NCI-H226 (cell line): ENCODE data around the gene TNNI3.
"Not testable (repeated sequence)": the region's sequence is repeated elsewhere in the genome, so short reads cannot be mapped to it uniquely, and the experiment has no call there.

ENCODE experiments used
- DNase-seq: peaks from one replicate; pipeline ENCODE4 v3.0.0-alpha.2; 2015

The TNNI3 gene

DNA sequence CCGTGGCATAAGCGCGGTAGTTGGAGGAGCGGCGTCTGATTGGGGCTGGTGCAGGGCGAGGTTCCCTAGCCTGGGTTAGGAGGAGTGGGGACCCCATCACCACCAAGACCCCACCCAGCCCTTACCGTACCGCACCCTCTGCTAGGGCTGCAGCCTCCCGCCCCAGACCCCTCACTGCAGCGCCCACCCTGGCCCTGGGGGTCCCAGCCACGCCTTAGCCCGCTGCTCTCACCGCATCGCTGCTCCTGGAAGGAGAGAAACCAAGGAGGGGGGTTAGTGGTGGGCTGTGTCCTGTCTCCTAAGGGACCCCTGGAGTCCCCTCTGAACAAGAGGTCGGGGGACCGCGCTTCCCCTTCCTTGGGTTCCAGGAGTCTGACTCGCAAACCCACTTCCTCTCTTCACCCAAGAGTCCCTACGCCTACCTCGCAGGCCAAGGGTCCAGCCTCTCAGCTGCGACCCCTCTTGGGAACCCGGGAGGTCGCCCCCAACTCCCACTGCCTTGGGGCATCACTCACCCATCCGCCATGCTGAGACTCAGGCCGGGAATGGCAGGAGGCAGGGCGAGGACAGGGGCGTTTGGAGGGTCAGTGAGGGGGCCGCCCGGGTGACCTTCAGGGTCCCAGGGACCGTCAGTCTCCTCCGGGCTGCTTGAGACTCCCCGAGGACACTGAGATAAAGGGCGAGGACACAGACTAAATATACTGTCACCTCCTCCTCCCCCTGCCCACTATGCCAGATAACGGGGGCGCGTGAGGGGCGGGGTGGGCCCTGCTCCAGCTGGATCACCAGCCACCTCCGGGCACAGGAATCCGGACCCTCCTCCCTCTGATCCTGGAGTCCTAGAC is at the start of gene TNNI3:
Gene TNNI3, minus strand, starts transcription at position 669 of the 845 bp plus-strand sequence. Its CDS starts 143 bp downstream, at position 526.
- no peak for DNase-seq

DNA sequence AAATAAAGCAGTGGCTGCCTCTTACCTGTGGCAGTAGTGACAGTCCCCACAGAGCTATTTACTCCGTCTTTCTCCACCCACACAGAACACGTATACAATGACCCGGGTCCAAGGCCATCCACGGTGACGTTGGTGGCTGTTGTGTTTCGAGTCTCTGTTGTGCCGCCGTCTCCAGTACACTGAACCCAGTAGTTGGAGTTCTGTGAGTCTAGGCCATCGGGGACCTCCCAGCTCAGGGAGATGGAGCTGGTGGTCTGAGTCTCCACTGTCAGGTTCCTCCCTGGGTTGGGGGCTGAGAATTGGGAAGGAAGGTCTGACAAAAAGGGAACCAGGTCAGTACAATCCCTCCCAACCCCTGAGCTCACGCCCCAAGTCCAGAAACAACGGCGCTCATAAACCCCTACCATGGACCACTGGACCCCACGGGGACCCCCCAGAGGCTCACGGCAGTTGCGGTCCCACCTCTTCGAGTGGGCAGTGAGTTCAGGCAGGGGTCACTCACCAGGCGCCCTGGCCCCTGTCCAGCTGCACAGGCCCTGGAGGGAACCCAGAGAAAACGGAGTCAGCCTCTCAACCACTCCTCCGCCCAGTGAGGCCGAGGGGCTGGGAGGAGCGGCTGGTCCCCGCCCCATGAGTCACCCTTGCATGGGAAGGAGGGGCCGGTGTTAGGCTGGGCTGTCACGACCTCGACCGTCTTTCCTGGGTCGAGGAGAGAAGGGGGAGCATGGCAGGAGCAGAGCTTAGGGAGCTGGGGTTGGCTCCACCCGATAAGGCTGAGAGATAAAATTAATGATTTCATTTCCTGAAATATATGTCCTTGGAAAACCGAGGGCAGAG is 49.4 kb upstream of the TNNI3 start:
- peak; percentile 99 for DNase-seq

DNA sequence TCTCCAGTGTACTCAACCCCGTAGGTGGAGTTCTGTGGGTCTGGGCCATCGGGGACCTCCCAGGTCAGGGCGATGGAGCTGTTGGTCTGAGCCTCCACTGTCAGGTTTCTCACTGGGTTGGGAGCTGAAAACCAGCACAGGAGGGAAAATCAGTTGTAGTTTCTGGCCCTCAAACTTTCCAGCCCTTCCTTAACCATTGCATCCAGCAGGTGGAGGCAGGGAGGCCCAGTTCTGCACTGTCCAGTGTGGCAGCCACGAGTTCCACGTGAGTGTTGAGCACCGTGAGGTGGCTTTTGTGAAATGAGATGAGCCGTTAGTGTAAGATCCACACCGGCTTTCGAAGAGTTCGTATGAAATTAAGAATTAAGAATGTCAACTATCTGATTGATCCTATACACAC is 44.7 kb upstream of the TNNI3 start:
- not testable (repeated sequence) for DNase-seq

DNA sequence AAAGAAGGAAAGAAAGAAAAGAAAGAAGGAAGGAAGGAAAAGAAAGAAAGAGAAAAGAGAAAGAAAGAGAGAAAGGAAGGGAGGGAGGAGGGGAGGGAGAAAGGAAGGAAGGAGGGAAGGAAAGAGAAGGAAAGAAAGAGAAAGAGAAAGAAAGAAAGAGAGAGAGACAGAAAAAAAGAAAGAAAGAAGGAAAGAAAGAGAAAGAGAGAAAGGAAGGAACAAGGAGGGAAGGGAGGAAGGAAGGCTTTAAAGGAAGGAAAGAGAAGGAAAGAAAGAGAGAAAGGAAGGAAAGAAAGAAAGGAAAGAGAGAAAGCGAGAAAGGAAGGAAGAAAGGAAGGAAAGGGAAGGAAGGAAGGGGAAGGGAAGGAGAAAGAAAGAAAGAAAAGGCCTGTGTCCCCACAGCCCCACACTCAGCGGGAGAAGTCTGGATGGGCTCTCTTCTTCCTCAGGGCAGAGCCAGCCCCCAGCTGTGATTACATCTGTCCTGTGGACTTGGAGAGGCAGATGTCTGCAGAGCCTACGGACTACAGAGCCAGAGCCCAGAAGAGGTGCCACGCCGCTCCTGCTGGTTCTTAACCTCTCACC is 42.2 kb upstream of the TNNI3 start:
- DNase-seq, result no peak

DNA sequence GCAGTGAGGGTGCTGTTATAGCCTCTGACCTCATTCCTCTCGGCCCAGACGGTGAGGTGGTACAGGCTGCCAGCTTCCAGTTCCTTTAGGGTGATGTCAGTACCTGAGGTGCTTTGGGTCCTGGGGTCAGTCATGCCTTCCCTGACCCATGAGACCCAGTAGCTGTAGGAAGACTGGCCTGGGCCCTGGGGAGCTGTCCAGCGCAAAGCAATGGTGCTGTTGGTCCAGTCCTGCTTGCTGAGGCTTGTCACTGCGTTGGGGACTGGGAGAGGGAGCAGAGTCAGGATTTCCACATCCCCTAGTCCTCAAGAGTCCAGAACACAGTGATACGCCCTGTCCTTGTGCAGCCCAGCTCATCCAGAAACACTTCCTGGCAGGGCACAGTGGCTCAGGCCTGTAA is 41.1 kb upstream of the TNNI3 start:
- DNase-seq, result no peak

DNA sequence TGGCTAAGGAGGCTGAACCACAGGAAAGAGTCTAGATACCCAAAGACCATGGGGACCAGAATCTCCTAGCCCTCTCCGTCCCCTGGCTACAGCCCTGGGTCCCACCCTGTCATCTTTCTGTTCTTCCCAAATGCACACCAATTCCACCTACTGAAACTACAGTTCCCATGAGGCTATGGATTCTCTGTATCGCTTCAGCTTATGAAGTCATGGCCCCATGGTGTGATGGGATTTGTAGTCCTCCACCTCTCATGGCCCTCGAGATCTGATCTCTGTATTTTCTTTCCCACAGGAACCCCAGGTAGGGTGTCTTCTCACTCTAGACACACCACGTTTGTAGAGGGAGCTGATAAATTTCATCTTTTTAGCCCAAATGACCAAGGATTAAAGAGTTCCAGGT is 40.0 kb upstream of the TNNI3 start:
- no peak for DNase-seq

DNA sequence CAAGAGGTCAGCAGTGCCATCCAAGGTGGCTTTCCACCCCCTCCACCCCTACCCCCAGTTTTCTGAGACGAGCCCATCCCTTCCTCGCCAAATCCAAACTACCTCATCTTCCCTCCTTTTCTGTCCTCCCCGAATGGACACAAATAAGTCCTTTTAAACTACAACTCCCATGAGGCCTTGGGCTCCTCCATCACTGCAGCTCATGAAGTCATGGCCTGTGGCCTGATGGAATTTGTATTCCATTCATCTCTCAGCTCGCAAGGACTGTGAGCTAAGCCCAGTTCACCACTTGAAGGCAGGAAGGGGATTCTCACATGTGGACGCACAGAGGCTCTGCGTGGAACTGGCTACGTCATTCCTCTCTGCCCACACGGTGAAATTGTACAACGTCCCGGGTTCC is 39.3 kb upstream of the TNNI3 start:
- DNase-seq, result no peak

DNA sequence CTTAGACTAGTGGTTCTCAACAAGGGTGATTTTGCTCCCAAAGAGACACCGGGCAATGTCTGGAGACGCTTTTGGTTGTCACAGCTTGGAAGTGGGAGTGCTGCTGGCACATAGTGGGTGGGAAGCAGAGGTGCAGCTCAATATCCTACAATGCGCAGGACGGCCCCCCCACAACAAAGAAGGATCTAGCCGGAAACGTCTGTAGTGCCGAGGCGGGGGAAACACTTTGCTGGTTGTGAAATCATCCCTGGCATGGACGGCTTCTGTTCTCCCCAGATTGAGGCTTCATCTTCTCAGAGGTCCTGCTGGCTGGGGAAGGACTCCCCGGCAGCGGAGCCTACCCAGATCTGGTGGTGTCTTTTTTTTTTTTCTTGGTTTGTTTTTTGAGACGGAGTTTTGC is 35.9 kb upstream of the TNNI3 start:
- no peak for DNase-seq

DNA sequence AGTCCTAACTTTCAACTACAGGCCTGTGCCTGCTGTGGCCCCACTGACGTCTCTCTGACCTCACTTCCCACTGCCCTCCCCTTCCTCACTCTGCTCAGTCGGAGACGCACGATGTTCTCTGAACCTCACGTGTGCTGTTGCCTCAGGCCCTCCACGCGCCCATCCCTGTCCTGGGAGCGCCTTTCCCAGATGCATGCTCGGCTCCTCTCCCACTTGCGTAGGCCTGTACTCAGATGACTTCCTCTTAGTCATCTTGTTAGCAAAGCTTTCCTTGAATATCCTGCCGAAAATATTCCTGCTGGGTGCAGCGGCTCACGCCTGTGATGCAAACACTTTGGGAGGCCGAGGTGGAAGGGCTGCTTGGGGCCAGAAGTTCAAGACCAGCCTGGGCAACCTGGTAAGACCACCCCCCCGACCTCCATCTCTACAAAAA is 31.9 kb upstream of the TNNI3 start:
- DNase-seq, result peak; percentile 100

DNA sequence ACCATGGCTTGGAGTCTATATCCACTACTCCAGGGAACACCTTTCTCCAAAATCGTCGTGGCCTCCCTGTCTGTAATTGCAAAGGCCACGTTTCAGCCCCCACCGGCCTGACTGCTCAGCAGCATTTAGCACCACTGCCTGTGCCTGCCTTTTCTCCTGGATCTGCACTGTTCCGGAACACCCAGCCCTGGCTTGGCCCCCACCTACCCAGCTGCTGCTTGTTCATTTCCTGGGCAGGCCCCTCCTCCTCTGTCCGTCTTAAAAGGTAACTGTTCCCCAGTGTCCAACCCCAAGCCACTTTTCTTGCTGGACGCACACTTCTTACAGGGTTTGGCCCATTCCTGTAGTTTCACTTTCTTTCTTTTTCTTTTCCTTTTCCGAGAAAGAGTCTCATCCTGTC is 31.1 kb upstream of the TNNI3 start:
- DNase-seq, result no peak

DNA sequence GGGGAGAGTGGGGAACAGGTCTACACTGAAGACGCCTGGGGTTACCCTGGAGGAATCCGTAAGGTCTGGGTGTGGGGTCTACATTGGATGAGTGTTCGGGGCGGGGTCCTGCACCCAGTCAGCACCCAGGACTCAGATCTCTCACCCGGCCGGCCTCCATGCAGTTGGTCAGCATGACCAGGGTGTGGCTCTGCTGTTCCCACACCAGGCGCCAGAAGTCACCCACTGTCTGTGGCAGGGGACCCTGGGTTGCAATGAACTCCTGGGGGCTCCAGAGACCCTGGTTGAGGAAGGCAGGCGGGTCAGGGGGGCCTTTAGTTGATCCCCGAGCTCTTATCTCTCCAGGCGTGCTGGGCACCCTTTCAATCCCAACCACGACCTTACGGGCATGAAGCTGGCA is 28.5 kb upstream of the TNNI3 start:
- DNase-seq, result no peak

DNA sequence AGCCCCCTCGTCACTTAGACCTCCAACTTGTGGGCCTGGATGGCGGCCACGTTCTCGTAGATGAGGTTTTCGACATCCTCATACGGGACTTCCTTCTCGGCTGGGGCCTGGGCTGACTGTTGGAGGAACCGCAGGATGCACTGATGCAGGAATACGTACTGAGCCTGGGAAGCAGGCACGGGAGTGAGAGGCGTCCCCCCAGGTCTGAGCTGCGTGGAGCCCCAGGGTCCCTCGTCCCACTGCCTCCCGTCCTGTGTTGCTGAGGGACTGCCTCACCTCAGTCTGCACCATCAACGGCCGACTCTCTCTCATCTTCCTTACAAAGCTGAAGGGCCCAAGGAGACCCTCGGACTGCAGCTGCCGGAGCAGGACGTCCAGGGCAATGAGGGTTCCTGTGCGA is 24.2 kb upstream of the TNNI3 start:
- DNase-seq, result no peak

DNA sequence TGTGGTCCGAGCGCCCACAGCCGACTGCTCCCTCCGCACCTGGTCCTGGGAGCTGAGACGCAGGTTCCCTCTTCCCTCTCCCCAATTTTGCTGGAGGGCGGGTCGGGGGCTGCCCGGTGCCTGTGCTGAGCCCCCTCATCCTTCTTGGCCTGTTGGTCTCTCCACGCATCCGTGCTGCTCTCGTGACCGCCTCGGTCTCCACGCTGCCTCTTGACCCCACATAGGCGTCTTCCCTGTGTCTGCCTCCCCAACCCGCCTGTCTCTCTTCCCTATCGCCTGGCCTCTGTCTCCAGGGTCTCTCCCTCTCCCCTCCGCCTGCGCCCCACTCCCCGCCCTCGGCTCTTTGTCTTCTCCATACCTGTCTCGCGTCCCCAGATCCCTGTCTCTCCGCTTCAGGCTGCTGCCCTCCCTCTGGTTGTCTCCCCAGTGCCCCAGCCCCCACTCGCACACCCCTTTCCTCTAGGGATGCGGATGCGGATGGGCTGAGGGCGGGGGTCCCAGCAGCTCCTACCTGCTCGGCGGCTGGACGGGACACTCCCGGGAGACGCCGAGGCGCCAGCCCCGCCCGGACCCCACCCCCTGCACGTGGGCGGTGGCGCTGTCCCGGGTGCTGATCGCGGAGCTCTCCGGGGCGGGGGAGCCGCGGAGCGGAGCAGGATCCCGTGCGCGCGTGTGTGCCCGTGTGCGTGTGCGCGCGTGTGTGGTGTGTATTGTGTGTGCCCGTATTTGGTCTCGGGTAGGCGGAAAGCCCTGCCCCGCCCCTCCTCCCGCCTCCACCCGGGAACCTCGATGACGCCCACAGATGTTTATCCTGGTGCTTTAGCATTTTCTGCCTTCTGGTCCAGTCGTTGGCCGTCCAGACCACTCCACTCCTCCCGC is 22.3 kb upstream of the TNNI3 start, which contains the start of gene SYT5:
Gene SYT5, minus strand, starts transcription at position 684 of the 879 bp plus-strand sequence. CDS start 1,248 bp downstream, outside the sequence.
- peak; percentile 67 for DNase-seq

DNA sequence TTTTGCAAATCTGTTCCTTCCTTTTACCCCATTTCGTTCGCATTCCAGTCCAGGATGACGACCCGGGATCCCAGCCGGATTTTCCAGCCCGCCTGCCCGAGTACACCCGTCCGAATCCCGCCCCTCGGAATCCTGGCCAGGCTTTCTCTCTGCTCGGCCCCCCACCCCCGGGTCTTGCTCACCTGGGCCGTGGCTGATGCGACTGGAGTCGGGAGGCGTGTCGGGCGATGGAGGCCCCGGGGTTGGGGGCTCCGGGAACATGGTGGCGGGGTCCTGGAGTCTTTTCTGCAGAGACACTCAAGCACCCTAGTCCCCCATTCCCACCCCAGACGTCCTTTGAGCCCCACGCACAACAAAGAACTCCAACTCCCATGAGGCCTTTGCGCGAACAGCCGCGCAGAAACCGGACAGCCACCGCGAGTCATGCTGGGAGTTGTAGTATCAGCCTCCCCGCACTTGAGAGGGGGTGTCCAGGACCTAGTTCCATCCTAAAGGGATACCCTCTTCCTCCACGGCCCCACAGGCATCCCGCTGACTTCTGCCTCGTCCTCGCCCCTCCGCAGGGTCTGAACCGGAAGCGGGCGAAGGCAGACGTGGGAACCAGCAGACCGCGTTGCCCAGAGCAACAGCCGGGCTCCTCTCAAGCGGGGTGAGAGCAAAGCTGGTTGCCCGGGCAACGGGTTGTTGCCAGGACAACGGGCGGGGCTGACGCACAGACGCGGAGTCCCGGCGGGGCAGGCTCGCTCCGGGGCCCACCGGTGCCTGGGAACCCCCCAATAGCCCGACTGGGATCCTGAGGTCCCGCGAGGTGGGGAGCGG is 21.5 kb upstream of the TNNI3 start:
- peak; percentile 80 for DNase-seq

DNA sequence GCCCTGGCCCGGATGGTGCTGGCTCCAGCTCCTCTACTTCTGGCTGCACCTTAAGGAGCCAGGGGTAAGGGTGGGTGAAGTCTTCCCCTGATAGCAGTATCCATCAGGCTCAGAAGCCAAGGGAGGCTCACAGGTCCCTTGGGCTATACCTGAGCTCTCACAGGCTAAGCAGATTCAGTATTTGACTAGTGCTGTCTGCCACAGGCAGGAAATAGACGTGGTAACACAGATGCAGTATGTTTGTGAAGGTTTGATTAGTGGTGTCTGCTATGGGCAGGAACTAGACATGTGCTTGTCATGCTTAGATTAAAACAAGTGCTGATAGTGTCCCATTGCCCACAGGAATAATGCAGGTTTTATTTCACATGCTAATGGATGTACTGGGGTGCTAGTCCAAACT is 18.5 kb upstream of the TNNI3 start:
- peak; percentile 33 for DNase-seq

DNA sequence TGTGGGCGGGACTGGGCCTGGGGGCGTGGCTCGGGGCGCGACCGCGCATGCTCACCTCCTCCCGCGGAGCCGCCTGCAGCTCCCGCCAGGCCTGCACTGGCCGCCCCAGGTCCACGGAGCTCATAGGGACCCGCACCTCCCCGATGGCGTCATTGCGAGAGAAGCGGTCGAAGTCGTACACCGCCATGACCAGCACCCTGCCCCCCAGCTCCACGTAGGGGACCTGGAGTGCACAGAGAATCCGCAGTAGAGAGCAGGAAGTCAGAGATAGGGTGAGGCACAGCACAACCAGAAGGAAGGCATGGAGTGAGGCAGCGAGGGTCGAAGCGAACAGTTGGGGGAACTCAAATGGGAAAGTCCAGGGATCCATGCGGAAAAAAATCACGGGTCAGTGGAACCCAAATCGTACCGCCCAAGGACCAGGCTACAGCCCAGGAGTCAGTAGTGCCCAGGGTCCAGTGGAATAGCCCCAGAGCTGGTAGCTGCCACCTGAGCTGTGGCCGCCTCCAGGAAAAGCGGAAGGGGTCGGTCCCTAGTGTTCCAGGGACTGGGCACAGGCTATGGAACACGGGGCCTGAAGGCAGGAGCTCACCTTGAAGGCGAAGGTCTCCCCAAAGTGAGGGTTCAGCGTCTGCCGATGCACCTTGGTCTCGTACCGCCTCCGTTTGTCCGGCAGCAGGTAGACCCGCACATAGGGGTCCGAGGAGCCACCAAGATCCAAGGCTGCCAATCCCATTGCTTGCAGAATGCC is 17.8 kb upstream of the TNNI3 start:
- DNase-seq, result no peak

DNA sequence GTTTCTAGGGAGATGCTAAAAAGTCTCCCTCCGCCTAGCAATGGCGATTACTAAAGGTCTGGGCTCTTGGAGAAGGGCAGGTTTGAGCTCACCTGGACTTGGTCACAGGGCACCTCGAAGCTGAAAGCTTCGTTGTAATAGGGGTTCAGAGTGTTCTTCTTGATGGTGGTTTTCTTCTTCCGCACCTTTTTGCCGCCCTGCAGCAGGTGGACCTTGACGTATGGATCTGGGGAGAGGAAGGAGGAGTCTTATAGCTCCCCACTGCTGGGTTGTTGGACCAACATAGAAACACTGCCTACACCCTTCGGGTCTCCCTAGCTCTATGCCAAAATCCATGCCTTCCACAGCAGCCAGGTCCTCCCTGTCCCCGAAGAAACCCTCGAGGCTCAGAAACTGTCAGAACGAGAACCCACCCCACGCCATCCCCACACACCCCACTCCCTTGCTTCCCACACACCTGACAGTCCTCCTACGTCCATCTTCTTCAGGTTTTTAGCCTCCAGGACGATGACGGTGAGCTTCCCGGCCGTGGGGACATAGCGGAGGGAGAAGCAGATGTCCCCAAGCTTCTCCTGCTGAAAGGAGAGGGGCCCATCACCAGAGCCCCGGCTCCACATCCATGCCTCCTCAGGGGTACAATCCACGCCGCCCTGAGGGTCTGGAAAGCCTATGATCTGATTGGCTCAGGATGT is 17.0 kb upstream of the TNNI3 start:
- no peak for DNase-seq

DNA sequence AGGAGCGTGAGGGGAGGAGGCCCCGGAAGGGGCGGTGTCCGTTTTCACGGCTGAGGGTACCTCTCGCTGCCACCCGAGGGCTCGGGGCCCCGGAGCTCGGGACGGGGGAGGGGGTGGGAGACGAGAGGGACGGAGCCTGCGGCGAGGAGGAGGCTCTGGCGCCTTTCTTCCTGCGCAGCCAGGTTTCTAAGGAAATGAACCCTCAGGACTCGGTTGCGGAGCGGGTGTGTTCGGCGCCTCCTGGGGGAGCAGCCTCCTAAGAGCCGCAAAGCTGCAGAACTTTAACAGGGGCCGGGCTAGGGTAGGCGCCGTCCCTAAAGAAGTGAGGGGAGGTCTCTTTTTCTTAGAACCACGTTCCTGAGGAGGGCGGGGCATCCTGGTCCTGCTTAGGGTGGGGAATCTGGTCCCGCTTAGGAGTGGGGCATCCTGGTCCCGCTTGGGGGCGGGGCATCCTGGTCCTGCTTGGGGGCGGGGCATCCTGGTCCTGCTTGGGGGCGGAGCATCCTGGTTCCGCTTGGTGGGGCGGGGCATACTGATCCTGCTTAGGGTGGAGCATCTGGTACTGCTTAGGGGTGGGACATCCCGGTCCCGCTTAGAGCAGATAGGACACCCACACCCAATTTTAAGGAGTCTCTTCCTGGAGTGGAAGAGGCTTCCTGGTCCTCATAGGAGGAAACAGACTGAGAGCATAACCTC is 16.3 kb upstream of the TNNI3 start:
- DNase-seq, result peak; percentile 91

DNA sequence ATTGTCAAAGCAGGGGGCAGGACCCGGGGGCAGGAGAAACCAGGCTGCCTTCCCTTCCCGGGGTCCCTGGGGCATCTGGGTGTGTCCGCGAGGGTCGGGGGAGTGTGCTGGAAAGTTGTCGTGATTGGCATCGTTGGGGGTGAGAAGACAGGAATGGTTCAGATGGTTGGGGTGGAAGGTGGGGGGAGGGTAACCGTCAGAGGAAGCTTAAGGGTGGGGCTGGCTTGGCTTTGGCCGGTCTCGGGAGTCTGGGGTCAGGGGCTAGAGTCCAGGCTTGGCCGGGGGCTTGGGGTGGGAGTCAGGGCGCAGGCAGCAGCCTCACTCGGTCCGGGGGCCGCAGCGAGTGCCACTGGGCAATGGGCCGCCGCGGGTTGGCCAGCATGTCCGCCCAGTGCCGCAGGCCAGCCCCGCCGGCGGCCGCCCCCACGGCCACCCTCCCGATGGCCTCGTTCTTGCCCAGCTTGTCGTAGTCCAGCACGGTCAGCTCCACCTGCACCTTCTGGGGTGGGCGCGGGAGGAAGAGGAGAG is 15.7 kb upstream of the TNNI3 start:
- DNase-seq, result no peak
